Esophagus squamous epithelium (tissue), 4 donors: Measurements from ENCODE around the gene CYSTM1.

Experiments
- POLR2A ChIP-seq, 4 donors: fragments of 450-650 bp; IDR thresholded peaks; one replicate each; pipeline ENCODE4 v1.6.1; 2017; ENCODE audit warnings: antibody characterized with exemption in 4 of 4, mild to moderate bottlenecking in 4 of 4, moderate library complexity in 3 of 4
- TF ChIP-seq, protein P1 (sequence below), 6 experiments: fragments of 450-650 bp in 4 of 6; fragments of 200-600 bp in 2 of 6; sonication (generic) in 2 of 6; IDR thresholded peaks; one replicate each; pipeline ENCODE4 v1.5.1; 2016 to 2019; ENCODE audit warnings: antibody characterized with exemption in 6 of 6, mild to moderate bottlenecking in 4 of 6, moderate library complexity in 4 of 6

DNA sequence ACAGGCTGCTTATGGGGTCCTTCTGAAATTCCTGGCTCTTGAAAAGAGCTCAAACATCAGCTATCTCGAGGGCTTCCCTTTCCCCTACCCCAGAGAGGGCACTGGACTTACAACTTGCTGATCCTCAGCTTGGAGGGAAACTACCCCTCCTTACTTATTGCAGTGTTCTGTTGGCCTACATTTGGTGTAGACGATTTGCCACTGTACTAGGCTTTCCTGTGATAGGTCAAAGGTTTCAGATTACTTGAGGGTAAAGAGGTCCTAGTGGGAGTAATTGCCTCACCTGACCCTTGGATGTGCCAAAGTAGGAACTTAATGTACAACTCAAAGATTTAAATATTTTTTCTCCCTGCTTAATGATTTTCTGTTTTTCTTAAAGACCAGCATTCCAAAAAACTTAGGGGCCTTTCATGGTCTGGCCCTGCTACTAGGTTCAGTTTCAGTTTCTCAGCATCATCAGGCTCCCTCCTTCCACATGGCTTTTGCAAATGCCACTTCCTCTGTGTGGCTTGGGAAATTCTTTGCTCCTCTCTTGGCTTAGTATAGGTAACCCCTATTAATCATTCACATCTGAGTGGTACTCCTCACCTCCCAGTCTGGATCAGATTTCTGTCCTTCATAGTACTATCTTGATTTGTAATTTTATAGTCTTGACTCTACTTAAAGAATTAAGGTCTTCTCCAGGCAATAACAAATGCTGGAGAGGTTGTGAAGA lies 32.4 kb downstream of the CYSTM1 start:
- TF ChIP-seq, protein P1, sequence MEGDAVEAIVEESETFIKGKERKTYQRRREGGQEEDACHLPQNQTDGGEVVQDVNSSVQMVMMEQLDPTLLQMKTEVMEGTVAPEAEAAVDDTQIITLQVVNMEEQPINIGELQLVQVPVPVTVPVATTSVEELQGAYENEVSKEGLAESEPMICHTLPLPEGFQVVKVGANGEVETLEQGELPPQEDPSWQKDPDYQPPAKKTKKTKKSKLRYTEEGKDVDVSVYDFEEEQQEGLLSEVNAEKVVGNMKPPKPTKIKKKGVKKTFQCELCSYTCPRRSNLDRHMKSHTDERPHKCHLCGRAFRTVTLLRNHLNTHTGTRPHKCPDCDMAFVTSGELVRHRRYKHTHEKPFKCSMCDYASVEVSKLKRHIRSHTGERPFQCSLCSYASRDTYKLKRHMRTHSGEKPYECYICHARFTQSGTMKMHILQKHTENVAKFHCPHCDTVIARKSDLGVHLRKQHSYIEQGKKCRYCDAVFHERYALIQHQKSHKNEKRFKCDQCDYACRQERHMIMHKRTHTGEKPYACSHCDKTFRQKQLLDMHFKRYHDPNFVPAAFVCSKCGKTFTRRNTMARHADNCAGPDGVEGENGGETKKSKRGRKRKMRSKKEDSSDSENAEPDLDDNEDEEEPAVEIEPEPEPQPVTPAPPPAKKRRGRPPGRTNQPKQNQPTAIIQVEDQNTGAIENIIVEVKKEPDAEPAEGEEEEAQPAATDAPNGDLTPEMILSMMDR (IDR thresholded peaks at IDR 0.05), result no peak
- no peak for TF ChIP-seq POLR2A (IDR thresholded peaks at IDR 0.05)
